ENCODE results near the gene CDK5.
"Not testable (repeated sequence)": the region's sequence is repeated elsewhere in the genome, so short reads cannot be mapped to it uniquely, and the experiment has no call there.

The CDK5 gene

DNA sequence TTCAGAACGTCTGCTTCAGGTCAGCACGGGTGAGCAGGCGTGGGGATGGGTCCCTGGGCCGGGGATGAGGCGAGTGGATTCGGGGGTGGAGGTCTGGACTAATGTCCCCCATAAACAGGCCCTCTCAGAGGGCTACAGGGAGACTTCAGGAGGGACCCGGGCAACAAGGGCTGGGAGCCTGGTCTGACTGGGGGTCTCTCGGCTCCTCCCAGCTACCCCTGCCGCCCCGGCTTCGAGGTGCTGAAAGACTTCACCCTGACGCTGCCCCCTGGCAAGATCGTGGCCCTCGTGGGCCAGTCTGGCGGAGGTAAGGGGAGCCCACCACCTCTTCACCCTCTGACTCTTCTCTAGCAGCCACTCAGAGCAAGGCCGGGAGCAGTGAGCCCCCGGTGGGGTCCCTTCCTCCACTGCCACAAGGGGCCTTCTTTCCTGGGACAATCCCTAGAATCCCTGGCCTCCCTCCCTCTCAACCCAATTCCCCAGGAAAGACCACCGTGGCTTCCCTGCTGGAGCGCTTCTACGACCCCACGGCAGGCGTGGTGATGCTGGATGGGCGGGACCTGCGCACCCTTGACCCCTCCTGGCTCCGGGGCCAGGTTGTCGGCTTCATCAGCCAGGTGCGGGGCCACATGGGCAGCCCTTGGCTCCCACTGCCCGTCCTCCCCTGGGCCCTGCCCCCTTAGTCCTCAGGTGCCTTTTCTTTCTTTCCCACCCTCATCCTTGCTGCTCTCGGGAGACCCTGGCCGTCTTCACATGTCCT, 16.9 kb downstream of the CDK5 start:
- ATAC-seq (no peak), DNase-seq (no peak)

DNA sequence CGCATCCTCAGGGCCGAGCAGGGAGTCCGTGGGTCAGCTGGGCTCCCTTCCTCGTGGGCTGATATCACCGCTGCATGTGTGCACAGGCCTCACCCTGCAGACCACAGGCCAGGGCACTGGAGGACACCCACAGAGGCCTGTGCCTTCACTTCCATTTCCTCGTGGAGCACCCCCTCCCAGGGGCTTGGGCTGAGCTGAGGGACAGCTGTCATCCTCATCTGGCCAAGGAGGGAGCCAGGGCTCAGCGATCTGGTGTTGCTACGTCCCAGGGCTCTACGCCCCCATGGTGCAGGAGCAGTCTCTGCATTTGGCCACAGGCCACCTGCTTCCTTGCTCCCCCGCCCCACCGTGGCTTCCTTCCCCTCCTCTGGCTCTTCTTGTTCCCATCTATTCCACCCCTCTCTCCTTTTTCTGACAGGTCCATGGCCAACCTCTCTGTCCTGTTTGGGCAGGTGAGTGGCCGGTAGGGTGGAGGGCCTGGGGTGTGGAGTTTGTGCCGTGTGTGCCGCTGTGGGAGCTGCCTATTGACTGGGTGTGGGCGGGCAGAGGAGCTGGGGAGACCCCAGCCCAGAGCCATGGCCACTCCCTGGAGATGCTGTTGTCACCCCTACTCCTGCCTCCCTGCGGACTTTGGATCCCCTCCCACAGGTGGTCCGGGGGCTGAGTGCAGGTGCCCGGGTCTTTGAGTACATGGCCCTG, 17.7 kb downstream of the CDK5 start:
- Mint-ChIP-seq H3K27me3 (no peaks in the 10 kb centered on the region), H3K4me3 (no peak overlapping the region), H3K9me3 (no peaks in the 10 kb centered on the region), H3K27ac (peak overlapping the region in 1 of 2 donors; percentile 42), H3K4me1 (peaks cover 22% of the 10 kb centered on the region)
- DNase-seq (no peak), ATAC-seq (no peak)

More for the DNA sequence above, 16.9 kb downstream of the CDK5 start:
- no peak overlapping the region for H3K4me3 Mint-ChIP-seq
- peak overlapping the region in 1 of 2 donors; percentile 42 for H3K27ac Mint-ChIP-seq
- H3K4me1 Mint-ChIP-seq: peaks cover 22% of the 10 kb centered on the region
- no peaks in the 10 kb centered on the region for H3K9me3 Mint-ChIP-seq
- no peaks in the 10 kb centered on the region for H3K27me3 Mint-ChIP-seq

- H3K4me1 Mint-ChIP-seq: peaks cover 22% of the 10 kb centered on the region
- DNase-seq (peak; percentile 61 to 74), ATAC-seq (peak; percentile 85)
- peak overlapping the region; percentile 38 to 94 for H3K27ac Mint-ChIP-seq
- peak overlapping the region; percentile 2 to 59 for H3K4me3 Mint-ChIP-seq
- H3K9me3 Mint-ChIP-seq: no peaks in the 10 kb centered on the region
- H3K27me3 Mint-ChIP-seq: no peaks in the 10 kb centered on the region
Observed at GRCh38 chr7:151038951-151039849, 18.5 kb downstream of the CDK5 start.

DNA sequence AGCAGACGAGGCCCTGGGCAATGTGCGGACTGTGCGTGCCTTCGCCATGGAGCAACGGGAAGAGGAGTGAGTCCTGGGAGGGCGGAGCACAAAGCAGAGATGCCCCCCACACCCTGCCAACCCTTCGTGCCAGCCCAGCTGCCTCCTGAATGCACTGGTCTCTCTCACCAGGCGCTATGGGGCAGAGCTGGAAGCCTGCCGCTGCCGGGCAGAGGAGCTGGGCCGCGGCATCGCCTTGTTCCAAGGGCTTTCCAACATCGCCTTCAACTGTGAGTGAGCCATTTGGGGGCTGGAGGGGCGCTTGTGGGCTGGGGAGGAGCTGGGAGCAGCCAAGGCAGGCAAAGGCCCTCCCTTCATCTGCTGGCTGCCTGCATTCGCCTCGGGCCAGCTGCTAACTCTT, 21.8 kb downstream of the CDK5 start:
- H3K9me3 Mint-ChIP-seq: no peaks in the 10 kb centered on the region
- DNase-seq (no peak), ATAC-seq (no peak)
- H3K27ac Mint-ChIP-seq: no peak overlapping the region
- H3K4me3 Mint-ChIP-seq: no peak overlapping the region
- peaks cover 28% of the 10 kb centered on the region for H3K4me1 Mint-ChIP-seq
- H3K27me3 Mint-ChIP-seq: no peaks in the 10 kb centered on the region

GRCh38 chr7:151035026-151035717, 22.5 kb downstream of the CDK5 start:
- Mint-ChIP-seq H3K4me1 (peaks cover 26% of the 10 kb centered on the region), H3K27ac (no peak overlapping the region), H3K9me3 (no peaks in the 10 kb centered on the region), H3K4me3 (no peak overlapping the region), H3K27me3 (no peaks in the 10 kb centered on the region)
- no peak for ATAC-seq
- DNase-seq: no peak

DNA sequence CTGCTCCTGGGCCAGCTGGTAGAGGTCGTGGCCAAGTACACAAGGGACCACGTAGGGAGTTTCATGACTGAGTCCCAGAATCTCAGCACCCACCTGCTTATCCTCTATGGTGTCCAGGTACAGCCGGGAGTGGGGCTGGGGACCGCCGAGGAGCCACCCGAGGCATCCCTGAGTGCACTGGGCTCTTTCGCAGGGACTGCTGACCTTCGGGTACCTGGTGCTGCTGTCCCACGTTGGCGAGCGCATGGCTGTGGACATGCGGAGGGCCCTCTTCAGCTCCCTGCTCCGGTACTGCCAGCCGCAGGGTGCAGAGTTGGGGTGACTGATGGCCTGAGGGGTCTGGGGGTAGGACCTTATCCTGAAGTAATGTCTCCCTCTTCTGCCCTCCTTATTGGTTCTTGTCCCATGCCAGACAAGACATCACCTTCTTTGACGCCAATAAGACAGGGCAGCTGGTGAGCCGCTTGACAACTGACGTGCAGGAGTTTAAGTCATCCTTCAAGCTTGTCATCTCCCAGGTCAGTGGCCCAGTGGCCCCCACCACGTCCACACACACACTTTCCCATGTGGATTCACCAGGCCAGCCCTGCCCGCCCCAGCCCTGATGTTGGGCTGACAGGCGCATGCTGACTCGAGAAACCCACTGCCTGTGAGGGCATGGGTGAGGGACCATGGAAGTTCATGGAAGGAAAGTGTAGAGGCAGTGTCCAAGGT, 23.2 kb downstream of the CDK5 start:
- H3K4me3 Mint-ChIP-seq: no peak overlapping the region
- H3K27me3 Mint-ChIP-seq: no peaks in the 10 kb centered on the region
- DNase-seq (no peak), ATAC-seq (no peak)
- no peaks in the 10 kb centered on the region for H3K9me3 Mint-ChIP-seq
- no peak overlapping the region for H3K27ac Mint-ChIP-seq
- peaks cover 26% of the 10 kb centered on the region for H3K4me1 Mint-ChIP-seq

DNA sequence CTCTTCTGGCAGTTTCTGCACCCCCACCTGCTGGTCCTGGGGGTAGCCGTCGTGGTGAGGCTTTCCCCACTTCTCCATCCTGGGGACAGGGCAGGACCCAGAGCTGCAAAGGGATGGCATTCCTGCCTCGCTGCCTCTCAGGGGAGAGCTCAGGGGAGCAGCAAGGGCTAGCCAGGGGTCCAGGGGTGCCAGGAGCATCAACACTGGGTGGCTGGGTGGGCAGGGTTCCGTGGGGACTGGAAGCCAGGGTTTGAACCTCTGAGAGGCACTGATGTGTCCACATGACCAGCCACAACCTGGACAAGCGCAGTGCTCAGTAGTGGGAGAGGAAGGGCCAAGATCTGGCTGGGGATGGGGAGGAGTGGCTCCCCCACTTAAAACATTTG, 23.8 kb downstream of the CDK5 start:
- Mint-ChIP-seq H3K4me1 (peaks cover 26% of the 10 kb centered on the region), H3K27ac (no peak overlapping the region), H3K4me3 (no peak overlapping the region), H3K9me3 (no peaks in the 10 kb centered on the region), H3K27me3 (no peaks in the 10 kb centered on the region)
- DNase-seq (no peak), ATAC-seq (no peak)

- no peaks in the 10 kb centered on the region for H3K27me3 Mint-ChIP-seq
- no peaks in the 10 kb centered on the region for H3K9me3 Mint-ChIP-seq
- ATAC-seq (no peak), DNase-seq (no peak)
- peaks cover 24% of the 10 kb centered on the region for H3K4me1 Mint-ChIP-seq
- no peak overlapping the region for H3K4me3 Mint-ChIP-seq
- no peak overlapping the region for H3K27ac Mint-ChIP-seq
Observed at GRCh38 chr7:151032936-151033863, 24.5 kb downstream of the CDK5 start.

- no peak for ATAC-seq
- H3K9me3 Mint-ChIP-seq: no peaks in the 10 kb centered on the region
- H3K27me3 Mint-ChIP-seq: no peaks in the 10 kb centered on the region
- peaks cover 35% of the 10 kb centered on the region for H3K4me1 Mint-ChIP-seq
- H3K27ac Mint-ChIP-seq: no peak overlapping the region
- no peak for DNase-seq
- H3K4me3 Mint-ChIP-seq: no peak overlapping the region
Observed at GRCh38 chr7:151031011-151031410, 26.7 kb downstream of the CDK5 start.

DNA sequence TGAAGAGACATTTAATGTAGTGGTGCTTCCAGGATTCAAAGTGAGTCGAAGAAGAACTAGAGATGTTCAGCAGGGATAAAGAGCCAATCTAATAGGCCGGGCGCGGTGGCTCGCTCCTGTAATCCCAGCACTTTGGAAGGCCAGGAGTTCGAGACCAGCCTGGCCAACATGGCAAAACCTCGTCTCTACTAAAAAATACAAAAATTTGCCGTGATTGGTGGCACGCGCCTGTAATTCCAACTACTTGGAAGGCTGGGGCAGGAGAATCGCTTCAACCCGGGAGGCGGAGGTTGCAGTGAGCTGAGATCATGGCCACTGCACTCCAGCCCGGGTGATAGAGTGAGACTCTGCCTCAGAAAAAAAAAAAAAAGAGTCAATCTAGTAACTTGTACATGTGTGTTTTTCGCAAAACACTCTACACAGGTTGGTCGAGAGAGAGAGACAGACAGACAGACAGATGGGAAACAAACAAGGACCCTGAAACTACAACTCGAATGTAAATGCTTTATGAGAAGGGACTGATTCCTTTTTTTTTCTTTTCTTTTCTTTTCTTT, 28.7 kb downstream of the CDK5 start:
- Mint-ChIP-seq H3K27ac (peak overlapping the region; percentile 94 to 95), H3K27me3 (no peaks in the 10 kb centered on the region), H3K9me3 (no peaks in the 10 kb centered on the region), H3K4me1 (peaks cover 35% of the 10 kb centered on the region), H3K4me3 (peak overlapping the region; percentile 96 to 97)
- DNase-seq (no peak), ATAC-seq (no peak)

- DNase-seq: peak; percentile 98 to 99
- peaks cover 35% of the 10 kb centered on the region for H3K4me1 Mint-ChIP-seq
- H3K27me3 Mint-ChIP-seq: no peaks in the 10 kb centered on the region
- no peaks in the 10 kb centered on the region for H3K9me3 Mint-ChIP-seq
- peak within 1 kb of the TSS; percentile 94 to 97 for H3K27ac Mint-ChIP-seq
- H3K4me3 Mint-ChIP-seq: peak within 1 kb of the TSS; percentile 96 to 97
- peak; percentile 95 for ATAC-seq
Observed at GRCh38 chr7:151028131-151028947, 29.4 kb downstream of the CDK5 start, which contains the start of gene ABCB8. TSS of gene ABCB8 (plus strand) at chr7:151028450. CDS start at chr7:151028516, 66 bp downstream.

- H3K27me3 Mint-ChIP-seq, H3K9me3 Mint-ChIP-seq, DNase-seq: not testable (repeated sequence)
- ATAC-seq: peak; percentile 8
- Mint-ChIP-seq H3K4me3 (peak overlapping the region; percentile 96 to 97), H3K27ac (peak overlapping the region; percentile 93 to 97), H3K4me1 (peaks cover 35% of the 10 kb centered on the region)
Observed at GRCh38 chr7:151027728-151028130, 30.0 kb downstream of the CDK5 start.
